GM18909 (cell line): ENCODE measurements around the gene FAM234B.

Source experiments
- ATAC-seq: cut with Tn5 transposase; IDR thresholded peaks from one replicate; pipeline ENCODE4 v1.9.1; 2021; ENCODE audit warnings: mild to moderate bottlenecking; ENCODE audit not compliant: unreplicated experiment, poor library complexity

Gene FAM234B

DNA sequence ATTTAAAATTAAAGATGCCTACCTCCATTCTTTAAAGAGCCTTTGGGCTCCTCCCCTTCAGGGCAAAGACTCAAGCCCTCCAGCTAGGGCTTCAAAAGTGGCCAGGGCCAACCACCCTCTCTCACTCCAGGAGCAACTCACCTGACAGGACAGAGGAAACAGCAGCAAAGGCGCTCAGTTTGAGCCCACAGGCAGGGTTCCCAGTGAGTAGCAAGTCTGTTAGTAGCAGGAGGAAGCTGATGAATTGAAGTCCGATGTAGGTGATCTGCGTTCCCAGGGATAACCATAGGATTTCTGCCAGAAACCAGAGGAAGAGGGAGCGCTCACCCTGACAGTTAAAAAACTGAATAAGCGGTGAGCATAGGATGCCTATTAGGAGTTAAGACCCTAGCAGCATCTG, 43.6 kb downstream of the FAM234B start:
- ATAC-seq: no peak

DNA sequence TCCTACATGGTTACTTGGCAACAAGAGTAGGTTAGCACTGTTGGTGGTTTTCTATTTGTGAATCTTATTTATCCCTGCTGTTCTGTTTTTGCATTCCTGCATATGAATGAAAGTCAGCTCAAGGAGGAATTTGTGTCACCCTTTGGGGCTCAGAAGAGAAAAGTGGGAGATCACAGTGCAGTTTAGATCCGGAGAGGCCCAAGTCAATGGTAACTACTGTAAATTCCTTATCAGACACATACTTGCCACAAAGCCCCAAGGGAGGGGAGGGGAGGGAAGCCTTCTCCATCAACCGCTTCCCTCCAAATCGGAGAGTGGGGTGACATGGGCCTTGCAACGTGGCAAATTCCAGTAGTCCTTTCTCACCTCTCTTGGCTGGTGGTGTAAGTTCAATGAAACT, 44.3 kb downstream of the FAM234B start:
- no peak for ATAC-seq

DNA sequence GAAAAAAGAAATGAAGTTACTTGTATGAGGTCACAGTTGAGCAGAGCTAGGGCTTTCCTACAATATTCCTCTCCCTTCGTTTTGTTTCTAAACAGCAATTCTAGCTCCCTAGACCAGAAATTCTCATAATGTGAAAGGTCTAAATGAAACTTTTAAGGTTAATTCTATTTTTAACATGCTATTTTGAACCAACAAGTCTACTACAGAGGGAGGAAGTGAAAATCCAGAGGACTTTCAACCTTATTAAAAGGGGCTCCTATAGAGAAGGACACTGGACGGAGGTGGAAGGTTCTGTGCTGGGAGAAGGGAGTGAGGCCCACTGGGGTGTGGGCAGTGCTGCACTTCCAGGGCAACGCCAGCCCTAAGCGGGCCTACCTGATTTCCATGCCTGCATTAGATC, 45.9 kb downstream of the FAM234B start:
- no peak for ATAC-seq

DNA sequence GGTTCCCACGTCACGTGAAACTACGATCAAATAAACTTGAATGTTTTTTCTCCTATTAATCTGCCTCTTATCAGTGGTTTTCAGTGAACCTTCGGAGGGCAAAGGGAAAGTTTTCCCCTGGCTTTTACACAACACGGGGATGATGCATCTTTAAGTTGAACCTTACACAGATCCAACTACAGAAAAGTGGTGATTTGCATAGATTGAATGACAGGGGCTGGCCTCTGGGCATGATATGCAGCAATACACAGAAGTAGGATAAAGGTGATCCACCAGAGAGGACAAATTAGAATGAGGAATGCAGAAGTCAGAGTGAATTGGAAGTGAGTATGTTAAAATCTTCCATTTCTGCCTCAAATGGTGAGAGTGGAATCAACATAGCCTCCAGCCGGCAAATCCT, 47.7 kb downstream of the FAM234B start:
- ATAC-seq: no peak

DNA sequence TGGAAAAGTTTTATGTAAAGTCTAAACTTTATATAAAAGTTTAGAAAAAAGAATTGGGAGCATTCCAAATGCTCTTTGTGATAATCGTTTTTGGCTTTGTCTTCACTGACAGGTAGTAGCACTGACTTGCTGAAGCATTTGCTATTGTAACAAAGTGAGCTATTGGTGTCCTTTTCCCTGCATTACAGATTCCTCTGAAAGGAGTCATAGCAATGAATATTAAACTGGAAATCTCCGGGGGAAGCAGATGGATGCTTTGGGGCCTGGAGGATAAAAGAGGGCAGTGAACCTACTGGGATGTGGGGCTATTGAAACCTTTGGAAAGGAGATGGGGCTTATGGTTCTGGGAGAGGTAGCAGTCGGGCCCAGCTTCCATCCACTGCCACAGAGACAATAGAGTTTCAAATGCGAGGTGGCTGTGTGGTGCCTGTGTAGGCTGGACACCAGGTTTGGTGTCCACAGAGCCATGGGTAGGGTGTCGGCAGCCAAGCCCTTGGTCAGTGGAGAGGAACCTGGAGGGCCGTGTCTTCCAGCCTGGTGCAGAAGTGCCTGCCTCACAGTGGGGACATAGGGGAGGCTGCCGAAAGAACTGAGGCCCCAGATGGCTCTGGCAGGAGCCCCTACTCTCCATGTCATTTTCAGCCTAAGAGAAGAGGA, 49.1 kb downstream of the FAM234B start:
- ATAC-seq: no peak

DNA sequence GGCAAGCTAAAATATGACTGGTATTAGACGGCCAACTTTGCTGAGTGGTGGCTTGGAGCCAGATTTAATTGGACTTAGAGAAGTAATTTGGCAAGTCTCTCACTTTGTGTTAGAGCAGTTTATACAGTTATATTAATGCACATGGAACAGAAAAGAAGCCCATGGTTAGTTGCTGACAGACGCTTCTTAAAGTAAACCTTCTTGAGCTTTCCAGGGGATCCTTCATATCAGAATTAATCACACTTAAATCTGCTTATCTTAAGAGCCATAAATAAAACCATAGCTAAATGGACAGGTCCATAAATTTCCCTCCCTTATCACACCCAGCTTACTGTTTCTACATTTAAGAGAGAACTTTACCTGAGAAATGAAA, 49.7 kb downstream of the FAM234B start:
- ATAC-seq: no peak

DNA sequence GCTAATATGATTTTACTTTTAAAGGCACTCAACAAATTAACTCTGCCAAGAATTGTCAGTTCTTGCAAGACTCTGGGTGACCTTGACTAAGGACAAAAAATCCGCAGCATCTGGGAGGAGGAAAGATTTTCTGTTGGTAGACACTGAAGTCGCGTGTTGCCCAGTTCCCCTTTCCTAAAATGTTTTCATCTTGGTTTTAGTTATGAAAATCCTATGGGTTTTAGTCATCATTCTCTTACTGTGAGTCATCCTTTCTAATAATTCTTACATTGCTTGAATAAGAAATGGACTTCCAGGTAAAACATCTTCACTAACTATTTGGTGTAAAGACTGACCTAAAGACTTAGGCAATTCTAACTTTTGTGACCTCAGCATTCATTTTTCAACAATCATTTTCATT, 50.2 kb downstream of the FAM234B start:
- ATAC-seq: peak; percentile 43

DNA sequence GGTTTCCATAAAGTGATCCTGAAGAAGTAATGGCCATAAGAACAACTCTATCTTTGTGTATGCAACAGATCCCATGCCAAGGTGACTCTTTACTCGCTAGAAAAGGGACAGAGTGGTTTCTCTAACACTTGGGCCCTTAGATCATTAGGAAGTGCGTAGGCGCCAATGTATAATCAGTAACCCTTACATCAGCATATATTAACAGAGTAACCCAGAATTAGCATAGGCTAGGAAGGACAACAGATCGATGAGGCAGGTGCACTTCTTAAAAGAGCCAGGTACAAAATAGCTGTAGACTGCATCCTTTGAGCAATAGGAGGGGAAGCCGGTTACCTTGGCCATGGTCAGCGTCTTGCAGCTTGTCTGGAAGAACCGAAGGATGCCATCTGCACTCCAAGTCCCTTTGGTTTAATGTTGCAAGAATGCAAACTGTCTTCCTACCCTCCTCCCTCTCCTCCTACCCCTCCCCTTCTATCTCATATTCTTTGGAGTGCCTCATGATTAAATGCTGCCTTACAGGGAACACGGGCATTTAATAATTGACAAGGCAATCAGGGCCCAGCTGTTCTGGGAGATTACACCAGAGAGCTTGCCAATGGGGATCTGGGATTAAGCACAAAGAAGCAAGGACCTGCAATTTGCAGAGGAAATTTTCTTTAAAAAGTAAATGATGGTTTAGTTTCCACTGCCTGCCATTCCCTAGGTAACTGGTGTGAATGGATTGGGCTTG, 51.2 kb downstream of the FAM234B start:
- ATAC-seq: no peak

DNA sequence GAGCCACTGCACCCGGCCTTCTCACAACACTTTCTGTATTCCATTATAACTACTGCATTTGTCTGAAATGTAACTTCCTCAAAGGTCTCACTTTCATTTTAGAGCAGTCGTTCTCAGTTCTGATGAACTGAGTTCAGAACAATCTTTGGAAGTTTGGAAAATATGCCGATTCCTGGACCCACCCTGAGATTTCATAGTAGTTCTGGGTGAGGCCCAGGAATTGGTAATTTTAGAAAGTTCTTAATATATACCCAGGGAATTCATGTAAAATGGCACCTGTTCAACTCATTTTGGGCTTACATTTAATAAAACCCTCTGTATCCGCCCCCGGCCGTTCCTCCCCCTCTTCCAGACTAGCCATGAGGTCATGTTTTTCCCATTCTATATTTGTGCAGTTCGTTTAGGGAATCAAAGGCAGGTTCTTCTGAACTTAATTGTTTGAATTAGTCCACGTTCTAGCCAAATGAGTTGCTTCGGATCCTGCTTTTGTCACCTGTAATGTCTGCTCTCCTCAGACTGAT, 53.4 kb downstream of the FAM234B start:
- no peak for ATAC-seq

DNA sequence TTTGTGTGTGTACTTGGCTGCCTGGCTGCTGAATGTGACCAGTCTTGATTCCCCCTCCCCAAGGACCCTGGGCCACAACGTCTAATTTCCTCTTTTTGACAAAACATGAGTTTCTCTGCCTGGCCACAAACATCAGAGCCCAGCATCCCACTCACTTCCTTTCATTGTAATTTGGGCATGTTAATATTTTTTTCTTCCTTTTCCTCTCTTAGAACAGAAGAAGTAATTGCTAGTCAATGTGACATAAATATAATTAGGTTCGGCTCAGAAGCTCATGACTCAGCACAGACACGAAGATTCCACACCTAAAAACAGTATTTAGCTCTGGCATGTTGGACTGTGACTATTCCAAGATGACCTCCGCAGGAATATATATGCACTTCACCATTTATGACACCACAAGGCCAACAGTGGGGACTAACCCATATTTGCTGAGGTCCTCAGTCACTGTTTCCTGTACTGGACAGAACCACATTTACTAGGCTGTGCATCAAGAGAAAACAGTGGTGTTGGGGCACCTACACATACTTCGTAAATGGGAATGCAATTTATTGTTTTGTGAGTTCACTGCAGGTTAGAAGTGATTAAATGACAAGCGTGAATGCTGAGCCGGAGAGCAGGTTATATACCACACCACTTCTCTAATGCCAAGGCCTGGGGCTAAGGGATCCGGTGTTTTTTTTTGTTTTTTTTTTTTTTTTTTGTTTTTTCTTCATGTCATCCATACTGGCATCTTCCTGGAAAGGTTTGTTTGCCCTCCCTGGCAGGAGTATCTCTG, 55.1 kb downstream of the FAM234B start:
- no peak for ATAC-seq

DNA sequence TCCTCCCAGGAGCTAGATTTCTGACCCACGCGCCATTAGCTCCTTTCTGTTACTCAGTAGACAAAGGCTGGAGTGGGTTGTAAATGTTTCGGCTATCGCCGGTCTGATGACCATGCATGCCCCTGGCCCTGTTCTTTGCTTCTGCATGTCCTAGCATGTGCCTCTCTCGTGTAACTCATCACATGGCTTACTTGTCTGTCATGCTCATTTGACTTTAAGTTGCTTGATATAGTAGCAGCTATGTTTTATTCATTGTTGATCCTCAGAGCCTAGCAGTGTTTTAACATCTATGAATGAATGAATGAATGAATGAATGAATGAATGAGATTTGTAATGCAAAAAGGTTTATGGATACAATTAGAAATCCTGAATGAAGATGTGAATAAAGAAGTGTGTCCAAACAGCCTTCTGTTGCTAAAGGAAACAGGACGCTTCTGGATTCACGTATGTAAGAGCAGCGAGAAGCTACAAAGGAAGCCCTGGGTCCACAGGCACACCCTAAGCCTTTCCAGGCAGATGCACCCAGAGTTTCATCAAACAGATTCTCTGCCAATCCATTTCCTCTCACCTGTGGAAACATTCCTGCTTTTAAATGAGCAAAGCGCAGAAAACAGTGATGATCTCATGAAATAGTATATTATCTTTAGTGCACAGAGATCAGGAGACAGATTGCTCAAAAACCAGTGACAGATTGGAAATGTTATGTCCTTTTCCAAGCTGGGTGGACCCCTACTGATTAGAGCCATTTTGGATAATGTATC, 55.8 kb downstream of the FAM234B start:
- ATAC-seq: no peak

DNA sequence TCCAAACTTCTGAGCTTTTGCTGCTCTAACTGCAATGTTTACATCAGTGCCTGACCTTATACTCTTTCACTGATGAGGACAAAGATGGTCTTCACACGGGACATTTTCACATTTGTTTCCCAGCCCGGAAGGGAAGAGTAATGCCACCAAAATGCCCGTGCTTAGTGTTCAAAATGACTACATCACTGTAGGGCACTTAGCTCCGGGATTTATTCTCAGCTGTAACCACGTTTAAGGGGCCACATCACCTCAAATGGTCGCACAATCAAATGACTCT, 56.4 kb downstream of the FAM234B start:
- ATAC-seq: no peak

DNA sequence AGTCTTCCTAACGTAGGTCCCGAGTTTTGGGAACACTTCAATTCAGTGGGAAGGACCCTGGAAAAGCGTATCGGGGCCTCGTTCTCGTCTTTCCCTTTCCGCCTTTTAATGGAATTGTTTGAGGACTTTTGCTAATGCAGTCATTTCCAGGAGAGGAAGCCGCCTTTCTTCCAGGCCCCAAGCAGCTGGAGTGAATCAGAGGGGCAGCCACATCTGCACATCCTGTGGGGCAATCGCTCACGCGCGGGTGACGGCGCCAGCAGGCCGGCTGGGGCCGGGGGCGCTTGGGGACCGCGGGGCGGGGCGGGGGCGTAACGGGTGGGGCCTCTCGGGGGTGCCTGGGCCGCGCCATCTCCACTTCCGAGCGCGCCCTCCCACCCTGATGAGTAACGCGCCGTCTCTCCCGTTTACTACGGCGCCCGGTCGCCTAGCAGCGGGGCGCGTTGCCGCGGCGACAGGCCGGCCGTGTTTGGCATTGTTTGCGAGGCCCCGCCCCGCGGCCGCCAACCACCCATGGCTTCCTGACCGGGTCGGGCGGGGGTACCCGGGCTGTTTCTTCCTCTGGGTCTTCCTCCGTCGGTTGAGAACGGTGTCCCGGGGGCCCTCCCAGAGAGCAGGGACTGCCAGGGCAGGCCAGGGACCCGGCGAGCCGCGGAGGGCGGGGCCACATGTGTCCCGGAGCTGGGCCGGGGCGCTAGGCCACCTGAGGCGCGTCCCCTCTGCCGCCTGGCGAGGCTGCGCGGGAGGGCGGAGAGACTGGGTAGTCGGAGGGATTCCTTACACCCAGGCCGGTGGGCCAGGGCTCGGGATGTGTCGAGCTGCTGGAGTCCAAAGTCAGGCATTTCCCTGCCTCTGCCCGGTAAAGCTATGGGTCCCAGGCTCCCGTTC, 56.9 kb downstream of the FAM234B start:
- peak; percentile 88 for ATAC-seq

DNA sequence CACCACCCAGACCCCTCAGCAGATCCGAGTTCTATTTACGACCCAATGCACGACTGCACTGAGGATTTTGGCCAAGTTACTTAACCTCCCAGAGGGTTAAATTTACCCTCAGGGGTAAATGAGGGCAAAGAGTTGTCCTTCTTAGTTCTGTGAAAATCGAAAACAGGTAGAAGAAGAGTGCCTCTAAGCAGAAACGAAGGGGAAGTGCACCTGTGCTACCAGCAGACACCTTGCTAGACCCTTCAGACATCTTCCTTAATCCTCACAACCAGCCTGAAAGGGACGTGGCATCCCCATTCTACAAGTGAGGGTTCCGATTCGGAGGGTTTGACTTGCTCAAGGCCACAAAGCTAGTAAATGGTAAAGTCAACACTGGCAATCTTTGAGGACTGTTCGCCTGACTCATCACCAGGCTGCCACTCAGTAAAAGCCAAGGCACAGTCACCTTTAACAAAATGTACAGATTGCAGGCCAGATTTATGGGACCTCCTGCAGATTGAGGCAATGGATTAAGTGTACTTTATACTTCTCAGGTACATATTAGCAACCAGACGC, 57.7 kb downstream of the FAM234B start:
- no peak for ATAC-seq

DNA sequence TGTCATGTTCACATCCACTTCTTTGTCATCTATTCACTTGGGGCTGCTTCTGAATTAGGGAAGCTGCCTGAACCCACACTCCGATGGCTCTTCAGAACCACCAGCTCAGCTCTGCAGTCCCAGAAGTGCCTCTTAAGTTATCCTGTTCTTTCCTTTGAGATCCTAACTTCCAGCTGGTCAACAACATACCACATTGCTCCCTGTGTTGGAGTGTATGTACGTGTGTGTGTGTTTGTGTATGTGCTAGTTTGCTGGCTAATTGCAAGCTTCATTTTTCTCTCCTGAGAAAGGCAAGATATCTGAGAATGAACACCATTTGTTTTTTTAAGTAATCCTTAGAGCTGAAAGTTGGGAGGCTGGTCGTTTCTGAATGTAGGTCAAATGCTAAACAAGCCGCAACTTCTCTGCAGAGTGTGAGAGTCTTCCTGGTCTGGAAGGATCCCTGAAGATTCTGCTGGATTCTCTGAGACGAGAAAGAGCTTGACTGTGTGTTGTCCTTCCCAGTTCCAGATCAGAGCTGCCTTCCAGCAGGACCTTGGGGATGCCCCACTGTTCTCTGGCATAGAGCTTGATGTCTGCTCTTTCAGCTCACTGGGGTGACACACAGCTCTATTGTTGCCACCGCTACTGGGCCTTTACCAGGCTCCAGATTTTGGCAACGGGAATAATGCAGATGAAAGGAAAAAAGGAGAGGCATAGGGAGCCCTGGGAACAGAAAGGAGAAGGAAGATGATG, 58.4 kb downstream of the FAM234B start:
- ATAC-seq: no peak

DNA sequence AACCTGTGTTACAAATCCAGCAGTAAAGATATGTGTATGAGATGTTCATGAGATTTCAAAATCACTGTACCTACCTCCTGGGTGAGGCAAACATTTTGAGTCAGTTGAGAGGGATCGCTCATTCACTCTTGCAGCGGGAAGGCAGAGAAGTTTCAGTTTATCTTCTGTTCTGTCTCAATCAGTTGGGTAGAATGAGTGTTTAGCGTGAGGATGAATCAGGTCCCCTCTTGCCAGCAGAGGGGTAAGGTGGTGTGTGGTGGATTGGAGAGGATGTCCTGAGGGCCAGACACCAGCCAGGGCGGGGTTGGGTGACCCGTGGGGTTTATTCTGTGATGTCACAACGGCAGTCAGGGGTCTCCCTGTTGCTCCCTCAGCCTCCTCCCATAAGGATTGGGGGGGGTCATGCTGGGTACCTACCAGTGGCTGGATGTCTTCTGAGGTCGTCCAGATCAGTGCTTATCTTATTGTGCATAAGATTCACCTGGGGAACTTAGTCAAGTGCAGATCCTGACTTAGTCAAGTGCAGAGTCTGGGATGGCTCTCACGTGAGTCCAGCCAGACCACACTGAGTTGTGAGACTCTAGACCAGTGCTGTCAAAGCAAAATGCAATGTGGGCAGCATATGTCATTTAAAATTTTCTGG, 59.3 kb downstream of the FAM234B start, which contains the start of gene GSG1:
Gene GSG1, minus strand, starts transcription at position 277 of the 643 bp plus-strand sequence. Its CDS starts 155 bp downstream, at position 122.
- no peak for ATAC-seq

DNA sequence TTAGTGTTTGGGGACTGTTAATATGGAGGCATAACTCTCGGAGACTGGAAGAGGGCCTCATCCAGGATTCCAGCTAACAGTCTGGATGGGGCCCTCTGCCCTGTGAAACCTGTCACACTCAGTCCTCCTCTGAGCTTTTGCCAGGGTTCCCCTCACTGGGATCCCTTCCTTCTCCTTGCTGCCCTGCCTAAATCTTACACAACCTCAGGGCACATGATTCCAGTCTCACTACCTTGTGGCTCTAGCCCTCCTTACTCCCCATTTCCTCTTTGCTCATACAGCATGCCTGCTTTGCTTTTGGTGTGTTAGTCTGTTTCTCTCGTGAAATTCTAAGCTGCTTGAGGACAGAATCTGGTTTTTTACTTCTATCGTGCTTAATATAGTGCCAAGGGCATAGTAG, 60.2 kb downstream of the FAM234B start:
- no peak for ATAC-seq

DNA sequence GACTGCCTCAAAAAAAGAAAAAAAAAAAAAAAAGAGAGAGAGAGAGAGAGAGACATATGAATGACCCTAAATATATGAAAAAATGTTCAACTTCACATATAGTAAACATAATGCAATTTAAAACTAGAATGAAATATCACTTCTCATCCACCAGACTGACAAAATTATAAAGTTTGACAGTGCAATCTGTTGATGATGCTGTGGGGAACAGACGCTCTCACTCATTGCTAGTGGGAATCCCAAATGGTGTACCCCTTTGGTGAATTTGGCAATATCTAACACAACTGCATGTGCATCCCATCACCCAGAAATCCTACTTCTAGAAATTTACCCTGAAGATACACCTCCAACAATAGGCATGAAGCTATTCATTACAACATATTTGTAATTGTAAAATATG, 61.6 kb downstream of the FAM234B start:
- no peak for ATAC-seq
